ENCODE measurements around the gene DST. TPM values are rescaled to one million over a fixed set of nuclear protein-coding genes. Genes with fewer than 3 reads are reported as not detected.

DST gene
- total RNA-seq, 1 donor from 2014 or later, result 124 TPM

- no peaks in the 10 kb centered on the region for H3K9me3 Mint-ChIP-seq
- no peak overlapping the region for H3K4me3 Mint-ChIP-seq
- no peak for DNase-seq (ENCODE audit: low read depth, low spot score)
- H3K4me1 Mint-ChIP-seq, result peaks cover 33% of the 10 kb centered on the region
- peaks cover 3% of the 10 kb centered on the region for H3K36me3 Mint-ChIP-seq (ENCODE audit: low read depth)
- H3K27ac Mint-ChIP-seq (ENCODE audit: unreplicated experiment), result no peak overlapping the region
- TF ChIP-seq CTCF (conservative IDR thresholded peaks at IDR 0.05), result no peak
- H3K27me3 Mint-ChIP-seq (ENCODE audit: low read depth), result no peaks in the 10 kb centered on the region
Observed at GRCh38 chr6:56657354-56657753, 14.7 kb upstream of the DST start.

GRCh38 chr6:56656466-56656865, 13.8 kb upstream of the DST start:
- Mint-ChIP-seq H3K36me3 (ENCODE audit: low read depth) (peaks cover 3% of the 10 kb centered on the region), H3K4me1 (peaks cover 29% of the 10 kb centered on the region), H3K4me3 (no peak overlapping the region), H3K9me3 (no peaks in the 10 kb centered on the region), H3K27me3 (ENCODE audit: low read depth) (no peaks in the 10 kb centered on the region), H3K27ac (ENCODE audit: unreplicated experiment) (no peak overlapping the region)
- TF ChIP-seq CTCF (conservative IDR thresholded peaks at IDR 0.05), result no peak
- DNase-seq (ENCODE audit: low read depth, low spot score), result no peak

DNA sequence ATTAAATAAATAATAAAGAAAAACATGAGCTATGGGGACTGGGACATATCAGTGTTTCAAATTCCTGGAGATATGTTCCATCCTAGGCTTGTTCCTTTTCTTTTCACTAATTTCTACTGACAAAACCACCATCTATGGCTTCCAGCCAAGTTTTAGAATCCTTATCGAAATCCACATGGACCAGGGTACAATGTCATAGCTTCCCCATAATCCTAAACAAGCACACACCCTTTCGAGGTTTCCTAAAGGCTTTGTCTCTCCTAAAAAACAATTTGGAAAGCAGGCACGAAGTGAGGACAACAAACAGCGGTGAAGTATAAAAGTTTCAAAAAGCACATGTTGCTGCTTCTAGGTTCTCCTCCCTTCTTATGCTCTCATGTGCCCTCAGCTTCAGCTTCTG, 13.3 kb upstream of the DST start:
- Mint-ChIP-seq H3K36me3 (ENCODE audit: low read depth) (peaks cover 3% of the 10 kb centered on the region), H3K9me3 (no peaks in the 10 kb centered on the region), H3K27me3 (ENCODE audit: low read depth) (no peaks in the 10 kb centered on the region), H3K4me1 (peaks cover 25% of the 10 kb centered on the region), H3K4me3 (no peak overlapping the region), H3K27ac (ENCODE audit: unreplicated experiment) (no peak overlapping the region)
- no peak for DNase-seq (ENCODE audit: low read depth, low spot score)
- no peak for TF ChIP-seq CTCF (conservative IDR thresholded peaks at IDR 0.05)

DNA sequence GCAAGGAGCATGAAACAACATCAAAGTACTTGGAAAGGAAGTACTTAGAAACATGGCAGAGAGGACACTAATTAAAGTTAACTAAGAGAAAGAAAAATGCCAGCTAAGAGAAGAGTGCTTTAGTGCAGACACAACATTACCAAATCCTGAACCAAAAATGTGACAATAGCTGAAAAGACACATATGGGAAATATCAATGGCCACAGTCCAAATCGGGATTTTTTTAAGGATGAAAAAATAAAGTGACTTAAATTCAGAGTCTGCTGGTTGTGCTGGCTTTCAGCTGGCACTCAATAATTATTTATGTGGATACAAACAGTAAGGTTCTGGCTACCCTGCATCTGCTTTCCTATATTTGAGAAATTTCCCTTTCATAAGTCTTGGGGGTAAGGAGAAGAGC, 12.6 kb upstream of the DST start:
- peaks cover 18% of the 10 kb centered on the region for H3K4me1 Mint-ChIP-seq
- no peak overlapping the region for H3K27ac Mint-ChIP-seq (ENCODE audit: unreplicated experiment)
- H3K4me3 Mint-ChIP-seq, result no peak overlapping the region
- no peak for TF ChIP-seq CTCF (conservative IDR thresholded peaks at IDR 0.05)
- no peaks in the 10 kb centered on the region for H3K9me3 Mint-ChIP-seq
- H3K27me3 Mint-ChIP-seq (ENCODE audit: low read depth), result no peaks in the 10 kb centered on the region
- H3K36me3 Mint-ChIP-seq (ENCODE audit: low read depth), result peaks cover 3% of the 10 kb centered on the region
- DNase-seq (ENCODE audit: low read depth, low spot score), result no peak

DNA sequence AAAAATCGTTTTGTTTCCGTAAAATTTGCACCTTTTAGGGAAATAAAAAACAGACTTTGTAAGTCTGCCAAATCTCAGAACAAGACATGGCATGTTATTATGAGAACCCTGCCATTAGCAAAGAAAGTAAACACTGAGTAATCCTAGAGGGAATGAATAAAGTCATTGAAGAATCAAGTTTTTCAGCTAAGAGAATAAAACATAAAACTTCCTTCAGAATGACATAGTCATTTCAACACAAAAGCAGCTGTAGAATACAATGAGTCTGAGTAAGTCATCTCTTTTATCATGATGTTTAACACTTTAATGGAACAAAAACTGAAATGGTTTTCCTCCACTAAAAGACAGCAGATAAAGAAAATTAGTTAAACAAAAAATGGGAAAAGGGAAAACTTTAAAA, 10.3 kb upstream of the DST start:
- no peak for TF ChIP-seq CTCF (conservative IDR thresholded peaks at IDR 0.05)
- no peaks in the 10 kb centered on the region for H3K36me3 Mint-ChIP-seq (ENCODE audit: low read depth)
- H3K4me1 Mint-ChIP-seq, result peaks cover 10% of the 10 kb centered on the region
- no peaks in the 10 kb centered on the region for H3K27me3 Mint-ChIP-seq (ENCODE audit: low read depth)
- H3K4me3 Mint-ChIP-seq, result no peak overlapping the region
- no peaks in the 10 kb centered on the region for H3K9me3 Mint-ChIP-seq
- no peak for DNase-seq (ENCODE audit: low read depth, low spot score)
- H3K27ac Mint-ChIP-seq (ENCODE audit: unreplicated experiment), result no peak overlapping the region

DNA sequence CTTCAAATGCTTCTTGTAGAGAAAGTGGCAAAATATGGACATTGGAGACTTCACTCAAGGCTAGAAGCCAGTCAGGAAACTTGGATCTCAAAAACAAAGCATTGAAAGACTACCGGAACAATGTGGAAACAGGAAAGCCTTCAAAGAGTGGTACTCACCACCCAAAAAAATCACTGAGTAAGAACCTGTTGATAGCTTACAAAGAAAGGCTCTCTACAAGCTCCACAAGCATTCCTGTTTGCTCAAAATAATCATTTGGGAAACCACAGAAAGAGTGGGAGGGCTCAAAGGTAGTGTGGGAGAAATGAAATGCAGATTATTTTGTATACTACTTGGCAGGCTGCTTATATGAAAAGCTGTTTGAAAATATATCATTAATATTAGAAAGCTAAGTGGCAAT, 9.5 kb upstream of the DST start:
- Mint-ChIP-seq H3K9me3 (no peaks in the 10 kb centered on the region), H3K4me1 (peaks cover 10% of the 10 kb centered on the region)

More for the DNA sequence above, 9.5 kb upstream of the DST start:
- H3K36me3 Mint-ChIP-seq (ENCODE audit: low read depth), result no peaks in the 10 kb centered on the region
- H3K27ac Mint-ChIP-seq (ENCODE audit: unreplicated experiment), result no peak overlapping the region
- no peak overlapping the region for H3K4me3 Mint-ChIP-seq
- no peak for TF ChIP-seq CTCF (conservative IDR thresholded peaks at IDR 0.05)
- DNase-seq (ENCODE audit: low read depth, low spot score), result no peak
- H3K27me3 Mint-ChIP-seq (ENCODE audit: low read depth), result no peaks in the 10 kb centered on the region
